HG03095 (cell line): ENCODE results near the gene STOX1.
A peak's percentile ranks its signal among the peaks of the same experiment; 100 is the strongest.
"Not testable (repeated sequence)": the region's sequence is repeated elsewhere in the genome, so short reads cannot be mapped to it uniquely, and the experiment has no call there.

ENCODE experiments used
- ATAC-seq: cut with Tn5 transposase; IDR thresholded peaks from one replicate; pipeline ENCODE4 v1.9.1; 2021; ENCODE audit warnings: moderate library complexity; ENCODE audit not compliant: unreplicated experiment

STOX1 gene

DNA sequence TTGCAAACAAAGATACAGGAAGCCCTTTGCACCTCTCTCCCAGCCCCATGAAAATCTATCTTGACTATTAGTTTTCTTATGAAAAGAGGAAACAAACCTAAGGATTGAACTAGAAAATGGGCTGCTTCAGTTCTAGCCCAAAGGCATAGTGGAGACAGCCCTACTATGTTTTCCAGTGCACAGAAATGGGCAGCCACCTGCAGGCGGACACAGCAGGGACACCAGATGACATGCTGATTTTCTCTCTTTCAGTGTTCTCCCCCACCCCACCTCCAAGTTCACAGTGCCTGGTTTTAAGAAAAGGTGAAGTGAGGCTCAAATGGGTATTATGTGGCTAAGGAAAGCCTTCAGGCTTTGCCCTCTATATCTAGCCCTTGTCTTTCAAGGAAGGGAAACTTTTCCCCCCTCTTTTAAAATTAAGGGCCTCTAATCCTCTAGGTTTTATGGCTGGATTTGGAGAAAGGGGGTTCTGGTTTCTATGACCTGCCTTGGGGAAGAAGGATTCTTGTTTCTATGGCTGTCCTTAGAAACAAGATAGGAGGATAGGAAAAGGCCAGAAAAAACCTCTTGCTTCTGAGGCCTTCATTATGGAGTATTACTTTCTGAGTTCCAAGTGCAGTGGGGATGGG, 50.3 kb downstream of the STOX1 start:
- ATAC-seq: no peak

DNA sequence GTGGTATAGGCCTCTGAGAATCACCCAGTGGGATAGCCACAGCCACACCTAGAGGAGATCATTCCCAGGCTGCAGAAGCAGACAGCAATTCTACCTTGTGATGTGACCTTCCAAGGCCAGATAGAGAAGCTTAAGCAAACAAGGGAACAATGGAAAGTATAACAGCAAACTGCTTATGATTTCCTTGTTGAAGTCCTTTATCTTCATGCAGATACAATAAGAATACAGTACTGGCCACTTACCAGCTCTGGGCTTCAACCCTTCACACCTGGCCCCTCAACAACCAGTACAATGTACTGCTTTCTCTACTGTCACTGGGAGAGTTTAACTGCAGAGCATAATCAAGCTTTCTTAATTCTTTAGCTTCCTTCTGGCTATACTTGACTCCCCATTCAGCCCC, 51.2 kb downstream of the STOX1 start:
- ATAC-seq: no peak

DNA sequence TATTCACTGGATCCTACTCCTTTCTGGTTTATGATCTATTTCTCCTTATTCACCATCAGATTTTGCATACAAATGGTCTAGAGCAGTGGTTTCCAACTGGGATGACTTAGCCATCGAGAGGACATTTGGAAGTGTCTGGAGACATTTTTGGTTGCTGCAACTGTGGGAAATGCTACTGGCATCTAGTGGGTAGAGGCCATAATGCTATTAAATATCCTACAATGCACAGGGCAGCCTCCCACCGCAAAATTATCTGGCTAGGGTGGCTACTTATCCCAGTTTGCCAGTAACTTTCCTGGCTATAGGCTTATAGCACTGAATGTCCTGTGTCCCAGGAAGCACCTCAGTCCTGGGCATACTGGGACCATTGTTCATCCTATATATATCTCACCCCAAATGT, 52.3 kb downstream of the STOX1 start:
- ATAC-seq: no peak

DNA sequence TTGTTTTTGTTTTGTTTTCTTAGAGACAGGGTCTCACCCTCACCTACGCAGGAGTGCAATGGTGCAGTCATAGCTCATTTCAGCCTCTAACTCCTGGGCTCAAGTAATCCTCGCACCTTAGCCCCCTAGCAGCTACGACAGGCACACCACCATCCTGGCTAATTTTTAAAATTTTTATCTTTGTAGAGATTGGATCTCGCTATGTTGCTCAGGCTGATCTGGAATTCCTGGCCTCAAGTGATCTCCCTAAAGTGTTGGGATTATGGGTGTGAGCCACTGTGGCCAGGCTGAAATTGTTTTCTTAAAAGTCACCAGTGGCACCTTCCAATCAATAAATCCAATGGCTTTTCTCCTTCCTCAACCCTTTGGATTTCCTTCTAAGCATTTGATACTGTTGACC, 52.9 kb downstream of the STOX1 start:
- ATAC-seq: no peak

DNA sequence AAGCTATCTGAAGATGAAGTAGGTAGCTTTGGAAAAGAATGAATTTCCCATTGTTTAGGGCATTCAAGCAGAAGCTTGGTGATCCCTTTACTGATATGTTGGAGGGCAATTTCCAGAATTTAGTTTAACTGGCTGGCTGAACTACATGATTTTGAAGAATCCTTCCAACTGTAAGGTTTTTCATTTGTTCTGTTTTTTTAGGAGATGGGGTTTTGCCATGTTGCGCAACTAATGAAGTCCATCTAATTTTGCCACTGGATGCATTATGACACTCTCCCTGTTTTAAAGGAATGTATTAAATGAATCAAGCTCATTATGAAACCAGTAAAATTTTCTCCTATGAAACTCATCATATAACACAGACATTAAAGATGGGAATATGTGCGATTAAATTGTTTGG, 67.7 kb downstream of the STOX1 start:
- ATAC-seq: no peak

DNA sequence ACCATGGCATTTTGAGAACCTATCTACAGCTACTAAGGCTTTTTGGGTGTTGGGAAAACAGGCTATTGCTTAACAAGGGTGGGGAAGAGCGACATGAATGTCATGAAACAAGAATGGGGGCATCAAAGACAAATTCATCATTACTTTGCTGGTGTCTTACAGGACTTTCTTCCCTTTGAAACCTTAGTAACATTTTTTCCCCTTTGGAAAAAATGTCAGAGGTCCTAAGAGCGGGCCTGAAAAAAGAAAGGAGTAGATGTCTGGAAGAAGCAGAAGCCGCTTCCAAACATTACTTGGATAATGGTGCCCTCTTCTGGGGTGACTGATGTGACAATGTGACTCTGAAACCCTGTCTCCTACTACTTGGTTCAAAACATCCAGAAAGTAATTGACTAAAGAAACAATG, 70.0 kb downstream of the STOX1 start:
- no peak for ATAC-seq

DNA sequence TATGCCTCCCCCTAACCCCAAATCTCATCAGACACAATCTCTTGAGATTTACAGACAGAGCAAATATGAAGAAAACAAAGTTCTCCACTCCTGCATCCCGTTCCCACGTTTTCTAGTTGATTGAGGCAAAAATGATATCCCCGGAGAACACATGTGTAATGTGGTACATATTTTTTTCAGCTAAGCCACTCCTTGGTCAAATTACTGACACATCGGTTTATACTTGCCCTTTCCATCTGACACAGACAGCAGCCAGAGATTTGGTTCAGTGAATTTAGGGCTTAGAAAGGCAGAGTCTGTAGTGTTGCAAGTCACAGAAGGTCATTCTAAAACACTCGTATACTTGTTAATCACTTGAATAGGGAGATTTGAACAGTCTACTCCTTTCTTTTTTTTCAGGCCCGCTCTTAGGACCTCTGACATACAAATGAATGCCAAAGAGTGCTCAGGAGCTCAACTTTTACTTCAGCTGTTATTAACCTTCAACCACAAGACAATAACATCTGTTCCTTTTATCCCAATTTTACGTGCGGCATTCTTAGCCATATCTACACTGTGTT, 71.9 kb downstream of the STOX1 start:
- ATAC-seq: no peak

DNA sequence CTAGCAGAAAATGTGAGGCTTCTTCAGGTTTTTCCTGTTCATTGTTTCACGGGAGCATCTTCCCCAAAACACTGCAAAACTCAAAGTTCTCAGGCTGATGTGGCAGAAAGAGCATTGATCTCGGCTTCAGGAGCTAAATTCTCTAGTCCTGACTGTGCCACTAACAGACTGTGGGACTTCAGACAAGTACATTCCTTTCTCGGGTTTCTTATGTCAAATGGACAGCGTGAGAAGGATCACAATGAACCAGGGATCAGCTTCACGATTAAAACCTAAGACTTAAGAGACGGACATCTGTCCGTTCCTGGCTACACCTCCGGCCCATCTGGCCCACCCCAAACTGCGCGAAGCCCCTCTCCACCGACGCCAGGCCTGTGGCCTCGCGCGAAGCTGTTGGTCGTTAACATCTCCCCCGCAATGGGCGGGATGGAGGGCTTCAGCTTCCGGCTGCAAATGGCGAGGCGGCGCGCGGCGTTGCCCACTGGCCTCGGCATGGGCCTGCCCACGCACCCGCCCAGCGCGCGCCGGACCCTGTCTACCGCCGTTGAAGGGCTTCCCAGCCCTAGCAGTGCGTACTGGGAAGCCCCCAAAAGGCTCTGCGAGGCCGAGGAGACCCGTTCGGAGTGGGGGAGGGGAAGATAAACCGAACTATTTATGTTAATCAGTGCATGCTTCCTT, 73.2 kb downstream of the STOX1 start:
- no peak for ATAC-seq

DNA sequence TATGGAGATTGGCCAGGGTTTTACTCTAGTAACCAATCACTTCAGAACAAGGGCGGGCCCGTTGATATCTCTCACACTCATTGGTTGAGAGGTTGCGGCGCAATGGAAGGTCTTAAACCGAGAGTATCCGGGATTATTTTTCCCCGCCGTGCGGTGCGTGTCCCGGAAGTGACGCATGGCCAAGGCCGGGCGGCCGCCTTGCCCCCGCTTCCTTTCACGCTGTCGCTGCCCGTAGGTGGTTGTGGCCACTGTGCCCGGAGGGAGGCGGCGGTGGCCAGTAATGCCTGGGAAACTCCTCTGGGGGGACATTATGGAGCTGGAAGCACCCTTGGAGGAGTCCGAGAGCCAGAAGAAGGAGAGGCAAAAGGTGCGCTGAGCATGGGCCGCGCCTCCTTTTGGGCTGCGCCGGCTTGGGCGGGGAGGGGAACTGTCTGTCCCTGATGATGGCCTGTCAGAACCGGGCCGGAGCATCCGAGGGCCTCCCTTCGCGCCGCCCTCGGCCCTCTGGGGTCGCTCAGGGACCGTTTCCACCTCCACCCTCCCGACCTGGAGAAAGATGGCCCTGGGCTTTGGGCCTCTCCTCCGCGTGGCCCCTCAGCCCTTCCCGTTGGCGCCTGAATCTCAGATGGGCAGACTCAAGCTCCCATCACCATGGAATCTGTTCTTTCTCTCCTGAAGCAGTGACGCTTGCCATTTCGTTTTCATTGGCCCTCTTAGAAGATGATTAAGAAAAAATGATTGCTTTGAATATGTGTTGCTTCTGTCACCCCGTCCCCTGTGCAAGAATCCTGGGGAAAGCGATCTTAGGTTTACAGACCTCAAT, 74.0 kb downstream of the STOX1 start, which contains the start of gene DDX50:
DDX50 (plus strand) TSS at position 211 of the 823 bp plus-strand sequence; CDS start at position 281, 70 bp downstream.
- ATAC-seq: peak; percentile 95

DNA sequence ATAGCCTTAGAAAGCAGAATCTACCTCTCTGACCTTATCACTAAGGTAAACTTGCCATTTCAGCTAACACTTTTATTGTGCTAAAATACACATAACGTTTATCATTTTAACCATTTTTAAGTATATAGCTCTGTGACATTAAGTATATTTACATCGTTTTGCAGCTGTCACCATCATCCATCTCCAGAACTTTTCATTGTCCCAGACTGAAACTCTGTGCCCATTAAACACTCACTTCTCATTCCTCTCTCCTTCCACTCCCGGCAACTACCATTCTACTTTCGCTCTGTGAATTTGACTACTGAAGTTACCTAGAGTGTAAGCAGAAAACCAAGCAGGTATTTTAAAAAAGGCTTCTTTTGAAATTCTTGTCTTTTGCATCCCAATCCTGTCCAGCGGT, 75.1 kb downstream of the STOX1 start:
- ATAC-seq: no peak

DNA sequence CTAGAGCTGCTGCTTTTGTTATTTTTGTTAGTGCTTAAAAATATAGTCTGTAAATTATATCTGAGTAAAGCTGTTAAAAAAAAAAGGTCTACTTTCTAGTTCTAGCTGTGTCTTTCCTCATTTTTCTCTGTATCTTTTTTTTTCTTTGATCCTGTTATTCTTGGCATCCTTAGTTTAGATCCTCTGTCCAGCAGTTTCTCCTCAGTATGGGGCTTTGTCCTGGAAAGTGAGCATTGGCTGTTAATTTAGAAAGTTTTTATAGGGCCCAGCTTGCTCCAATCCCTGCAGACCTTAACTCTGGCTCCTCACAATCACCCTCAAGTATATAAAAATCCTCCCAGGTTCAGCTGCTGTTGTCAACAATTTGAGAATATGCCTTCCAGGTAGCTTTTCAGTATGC, 97.3 kb downstream of the STOX1 start:
- no peak for ATAC-seq

DNA sequence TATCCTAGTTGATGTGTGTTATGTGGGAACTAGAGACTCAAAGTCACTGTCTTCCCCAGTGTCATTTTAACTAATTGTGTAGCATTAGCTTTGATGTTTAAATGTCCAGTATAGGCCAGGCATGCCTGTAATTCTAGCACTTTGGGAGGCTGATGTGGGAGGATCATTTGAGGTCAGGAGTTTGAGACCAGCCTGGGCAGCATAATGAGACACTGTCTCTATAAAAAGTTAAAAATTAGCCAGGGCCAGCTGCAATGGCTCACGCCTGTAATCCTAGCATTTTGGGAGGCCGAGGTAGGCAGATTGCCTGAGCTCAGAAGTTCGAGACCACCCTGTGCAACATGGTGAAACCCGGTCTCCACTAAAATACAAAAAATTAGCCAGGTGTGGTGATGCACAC, 98.2 kb downstream of the STOX1 start:
- no peak for ATAC-seq

DNA sequence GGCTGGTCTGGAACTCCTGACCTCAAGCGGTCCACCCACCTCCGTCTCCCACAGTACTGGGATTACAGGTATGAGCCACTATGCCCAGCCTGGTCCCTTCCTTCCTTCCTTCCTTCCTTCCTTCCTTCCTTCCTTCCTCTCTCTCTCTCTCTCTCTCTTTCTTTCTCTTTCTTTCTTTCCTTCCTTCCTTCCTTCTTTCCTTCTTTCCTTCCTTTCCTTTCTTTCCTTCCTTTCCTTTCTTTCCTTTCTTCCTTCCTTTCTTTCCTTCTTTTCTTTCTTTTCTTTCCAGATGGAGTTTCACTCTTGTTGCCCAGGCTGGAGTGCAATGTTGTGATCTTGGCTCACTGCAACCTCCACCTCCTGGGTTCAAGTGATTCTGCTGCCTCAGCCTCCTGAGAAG, 101.8 kb downstream of the STOX1 start:
- ATAC-seq: not testable (repeated sequence)

DNA sequence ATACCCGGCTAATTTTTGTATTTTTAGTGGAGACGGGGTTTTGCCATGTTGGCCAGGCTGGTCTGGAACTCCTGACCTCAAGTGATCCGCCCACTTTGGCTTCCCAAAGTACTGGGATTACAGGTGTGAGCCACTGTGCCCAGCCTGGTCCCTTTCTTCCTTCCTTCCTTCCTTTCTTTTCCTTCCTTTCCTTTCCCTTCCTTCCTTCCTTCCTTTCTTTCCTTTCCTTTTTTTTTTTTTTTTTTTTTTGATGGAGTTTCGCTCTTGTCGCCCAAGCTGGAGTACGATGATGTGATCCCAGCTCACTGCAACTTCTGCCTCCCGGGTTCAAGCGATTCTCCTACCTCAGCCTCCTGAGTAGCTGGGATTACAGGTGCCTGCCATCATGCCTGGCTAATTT, 102.6 kb downstream of the STOX1 start:
- not testable (repeated sequence) for ATAC-seq

DNA sequence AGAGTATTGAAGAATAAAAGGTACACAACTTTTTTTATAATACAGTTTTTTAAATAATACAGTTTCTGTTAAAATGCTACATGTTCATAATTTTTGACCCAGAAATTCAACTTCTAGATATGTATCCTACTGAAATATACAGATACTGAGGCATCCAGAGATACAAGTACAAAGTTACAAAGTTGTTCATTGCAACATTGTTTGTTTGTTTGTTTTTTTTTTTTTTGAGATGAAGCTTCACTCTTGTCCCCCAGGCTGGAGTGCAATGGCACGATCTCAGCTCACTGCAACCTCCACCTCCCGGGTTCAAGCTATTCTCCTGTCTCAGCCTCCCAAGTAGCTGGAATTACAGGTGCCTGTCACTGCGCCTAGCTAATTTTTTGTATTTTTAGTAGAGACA, 105.5 kb downstream of the STOX1 start:
- ATAC-seq: not testable (repeated sequence)

DNA sequence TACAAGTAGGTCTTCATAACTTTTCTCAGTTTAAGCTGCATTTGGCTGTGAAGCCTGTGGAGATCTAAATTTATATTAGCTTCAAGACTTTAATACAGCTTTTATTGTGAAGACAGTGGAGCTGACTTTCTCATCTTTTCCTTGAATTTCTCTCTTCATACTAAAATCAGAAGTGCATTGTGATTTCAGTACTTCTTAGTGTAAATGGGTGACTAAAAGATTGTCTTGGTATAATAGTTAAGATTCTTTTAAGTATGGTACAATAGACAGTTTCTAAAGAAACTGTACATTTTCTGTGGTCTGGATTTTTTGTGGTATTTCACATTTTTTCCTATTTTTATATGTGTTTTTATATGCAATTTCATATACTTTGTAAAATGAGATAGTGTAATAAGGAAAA, 107.7 kb downstream of the STOX1 start:
- no peak for ATAC-seq

DNA sequence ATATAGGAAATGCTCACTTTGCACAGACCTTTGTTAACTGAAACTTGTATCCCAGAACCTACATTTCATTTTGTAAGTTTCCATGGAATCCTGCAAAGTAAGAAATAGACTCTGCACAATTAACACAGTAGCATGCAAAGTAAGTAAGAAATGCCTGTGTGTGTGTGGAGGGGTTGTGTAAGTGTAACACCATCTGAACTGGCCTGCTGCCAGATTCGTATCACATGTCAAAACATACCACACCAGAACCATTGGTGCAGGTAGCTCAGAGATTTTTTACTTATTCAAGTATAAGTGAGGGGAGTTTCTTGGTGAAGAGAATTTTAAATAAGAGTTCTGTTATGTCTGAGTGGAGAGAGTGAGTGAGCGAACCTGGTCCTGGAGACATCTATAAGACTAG, 110.8 kb downstream of the STOX1 start:
- ATAC-seq: no peak

DNA sequence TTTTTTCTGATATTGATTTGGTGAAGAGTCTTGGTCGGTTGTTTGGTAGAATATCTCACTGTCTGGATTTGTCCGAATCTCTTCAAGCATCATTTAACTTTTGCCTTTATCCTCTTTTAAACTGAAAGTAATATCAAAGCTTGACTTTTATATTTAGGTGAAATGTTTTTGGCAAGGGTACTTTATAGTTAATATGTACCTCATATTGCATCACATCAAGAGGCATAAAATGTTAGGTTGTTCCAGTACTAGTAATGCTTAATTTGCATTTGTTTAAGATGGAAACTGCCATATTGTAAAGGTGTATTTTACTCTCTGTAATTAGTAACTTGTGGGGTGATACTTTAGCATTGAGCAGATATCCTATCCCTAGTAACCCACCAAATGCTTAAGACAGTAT, 111.6 kb downstream of the STOX1 start:
- ATAC-seq: no peak

DNA sequence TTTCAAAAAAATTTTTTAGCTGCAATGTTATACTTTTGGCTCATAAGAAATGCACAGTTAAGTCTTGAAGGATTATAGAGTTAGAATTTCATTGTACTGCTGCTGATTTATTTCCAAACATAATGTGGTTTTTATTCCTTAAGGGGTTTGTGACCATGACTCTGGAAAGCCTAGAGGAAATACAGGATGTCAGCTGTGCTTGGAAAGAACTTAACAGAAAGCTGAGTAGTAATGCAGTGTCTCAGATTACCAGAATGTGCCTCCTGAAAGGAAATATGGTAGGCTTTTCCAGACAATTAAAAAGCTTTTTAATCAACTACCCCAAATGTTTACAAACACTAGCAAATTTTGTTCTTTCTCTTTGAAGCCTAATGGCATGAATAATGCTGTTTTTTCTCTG, 113.6 kb downstream of the STOX1 start:
- ATAC-seq: not testable (repeated sequence)
